LNCAP (cell line): ENCODE measurements around the gene MYL4.

Experiments used
- CTCF ChIP-seq: fragments of 450-650 bp; IDR thresholded peaks from 2 replicates; pipeline ENCODE4 v1.5.1; 2017; ENCODE audit warnings: mild to moderate bottlenecking

MYL4 gene

GRCh38 chr17:47254403-47254943, 45.3 kb downstream of the MYL4 start:
- no peak for TF ChIP-seq CTCF

- TF ChIP-seq CTCF, result no peak
These were observed 48.6 kb downstream of the MYL4 start for GRCh38 chr17:47257651-47258339.

- TF ChIP-seq CTCF, result no peak
These were observed 53.4 kb downstream of the MYL4 start for GRCh38 chr17:47262586-47262985.

- no peak for TF ChIP-seq CTCF
These were observed 55.0 kb downstream of the MYL4 start for GRCh38 chr17:47264166-47264565.

GRCh38 chr17:47265983-47266541, 56.9 kb downstream of the MYL4 start:
- TF ChIP-seq CTCF, result no peak

- no peak for TF ChIP-seq CTCF
These were observed 57.6 kb downstream of the MYL4 start for GRCh38 chr17:47266782-47267181.

- TF ChIP-seq CTCF, result no peak
These were observed 58.2 kb downstream of the MYL4 start for GRCh38 chr17:47267354-47267828.
